Occipital lobe (tissue), 2 donors: ENCODE measurements around the gene HYAL1. TPM values are rescaled to one million over a fixed set of nuclear protein-coding genes. Genes with fewer than 3 reads are reported as not detected.
"Not testable (repeated sequence)": the region's sequence is repeated elsewhere in the genome, so short reads cannot be mapped to it uniquely, and the experiment has no call there.

ENCODE experiments used
- DNase-seq: peaks from one replicate; lab custom pipeline; 2025; lab: John Stamatoyannopoulos, UW
- total RNA-seq: library from RNA; depleted of rRNA; stranded (reverse); fragments of >200 nt; gene quantifications from one replicate; pipeline ENCODE4 v1.2.3, GENCODE V29; 2014

The HYAL1 gene
- total RNA-seq, 1 donor from 2014 or later = 0.16 TPM

DNA sequence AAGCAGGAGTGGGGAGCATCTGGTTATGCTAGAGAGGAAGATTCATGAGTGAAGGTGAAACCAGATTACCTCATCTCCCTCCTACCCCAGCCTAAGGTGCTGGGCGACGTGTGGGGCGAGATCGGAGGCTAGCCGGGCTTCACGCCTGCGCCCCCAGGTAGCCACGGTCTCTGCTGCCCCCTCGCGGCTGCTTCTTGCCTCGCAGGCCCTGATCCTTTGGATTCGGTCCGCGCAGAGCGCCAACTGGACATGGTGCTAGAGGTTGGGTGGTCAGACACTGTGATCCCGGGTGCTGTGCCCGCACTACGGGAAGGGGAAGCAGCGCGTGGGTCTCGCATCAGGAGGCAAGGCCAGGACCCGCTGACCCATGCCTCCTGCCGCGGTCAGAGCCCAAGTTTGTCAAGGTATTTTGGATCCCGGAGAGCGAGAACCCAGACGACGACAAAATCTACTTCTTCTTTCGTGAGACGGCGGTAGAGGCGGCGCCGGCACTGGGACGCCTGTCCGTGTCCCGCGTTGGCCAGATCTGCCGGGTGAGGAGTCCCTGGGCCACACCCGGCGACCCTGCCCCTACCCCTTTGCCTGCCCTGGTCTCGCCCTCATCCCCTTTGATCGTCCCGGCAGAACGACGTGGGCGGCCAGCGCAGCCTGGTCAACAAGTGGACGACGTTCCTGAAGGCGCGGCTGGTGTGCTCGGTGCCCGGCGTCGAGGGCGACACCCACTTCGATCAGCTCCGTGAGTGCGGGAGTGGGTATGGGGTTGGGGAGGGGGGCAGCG, 30.3 kb downstream of the HYAL1 start:
- peak; percentile 70 for DNase-seq

DNA sequence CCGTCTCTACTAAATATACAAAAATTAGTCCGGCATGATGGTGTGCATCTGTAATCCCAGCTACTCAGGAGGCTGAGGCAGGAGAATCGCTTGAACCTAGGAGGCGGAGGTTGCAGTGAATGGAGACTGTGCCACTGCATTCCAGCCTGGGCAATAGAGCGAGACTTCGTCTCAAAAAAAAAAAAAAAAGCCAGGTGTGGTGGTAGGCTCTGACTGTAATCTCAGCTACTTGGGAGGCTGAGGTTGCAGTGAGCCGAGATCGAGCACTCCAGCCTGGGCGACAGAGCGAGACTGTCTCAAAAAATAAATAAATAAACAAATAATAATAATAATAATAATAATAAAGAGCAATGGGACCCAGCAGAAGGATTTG, 30.9 kb downstream of the HYAL1 start:
- DNase-seq = not testable (repeated sequence)

DNA sequence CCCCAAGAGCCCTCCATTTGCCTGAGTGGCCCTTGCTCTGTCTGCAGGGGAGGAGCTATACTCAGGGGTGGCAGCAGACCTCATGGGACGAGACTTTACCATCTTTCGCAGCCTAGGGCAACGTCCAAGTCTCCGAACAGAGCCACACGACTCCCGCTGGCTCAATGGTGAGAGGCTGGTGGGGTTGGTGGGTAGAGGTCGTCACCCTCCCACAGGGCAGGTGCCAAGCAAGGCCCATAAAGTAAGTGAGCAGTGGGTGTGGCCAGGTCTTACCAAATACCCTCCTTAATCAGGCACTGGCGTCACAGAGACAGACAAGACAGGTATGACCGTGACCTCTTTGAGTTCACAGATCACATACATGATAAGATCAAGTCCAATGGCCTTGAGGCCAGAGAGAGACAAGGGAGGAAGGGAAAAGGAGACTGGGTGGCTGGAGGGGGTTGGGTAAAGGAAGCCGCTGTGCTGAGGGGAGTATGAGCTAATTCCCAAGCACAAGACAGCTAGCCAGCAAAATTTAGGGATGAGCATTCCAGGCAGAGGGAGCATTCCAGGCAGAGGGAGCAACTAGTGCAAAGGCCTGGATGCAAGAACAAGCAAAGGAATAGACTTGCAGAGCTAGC, 31.9 kb downstream of the HYAL1 start:
- DNase-seq = no peak

GRCh38 chr3:50270422-50271224, 32.8 kb downstream of the HYAL1 start:
- no peak for DNase-seq

DNA sequence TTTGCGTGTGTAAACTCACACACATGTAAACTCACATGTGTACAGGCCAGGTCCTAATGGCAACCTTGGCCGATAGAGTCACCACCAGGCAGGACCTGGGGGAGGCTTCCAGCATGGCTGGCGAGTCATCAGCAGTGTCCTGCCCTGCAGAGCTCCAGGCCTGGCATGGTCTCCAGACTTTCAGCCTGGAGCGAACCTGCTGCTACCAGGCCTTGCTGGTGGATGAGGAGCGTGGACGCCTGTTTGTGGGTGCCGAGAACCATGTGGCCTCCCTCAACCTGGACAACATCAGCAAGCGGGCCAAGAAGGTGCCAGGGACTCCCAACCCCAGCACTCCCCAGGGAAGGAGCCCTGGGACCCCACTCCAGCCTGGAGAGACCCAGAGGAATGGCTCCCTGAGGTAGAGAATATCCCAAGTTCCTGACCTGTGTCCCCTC, 33.4 kb downstream of the HYAL1 start:
- DNase-seq = no peak

- no peak for DNase-seq
These were observed 33.9 kb downstream of the HYAL1 start for GRCh38 chr3:50269460-50269859.

DNA sequence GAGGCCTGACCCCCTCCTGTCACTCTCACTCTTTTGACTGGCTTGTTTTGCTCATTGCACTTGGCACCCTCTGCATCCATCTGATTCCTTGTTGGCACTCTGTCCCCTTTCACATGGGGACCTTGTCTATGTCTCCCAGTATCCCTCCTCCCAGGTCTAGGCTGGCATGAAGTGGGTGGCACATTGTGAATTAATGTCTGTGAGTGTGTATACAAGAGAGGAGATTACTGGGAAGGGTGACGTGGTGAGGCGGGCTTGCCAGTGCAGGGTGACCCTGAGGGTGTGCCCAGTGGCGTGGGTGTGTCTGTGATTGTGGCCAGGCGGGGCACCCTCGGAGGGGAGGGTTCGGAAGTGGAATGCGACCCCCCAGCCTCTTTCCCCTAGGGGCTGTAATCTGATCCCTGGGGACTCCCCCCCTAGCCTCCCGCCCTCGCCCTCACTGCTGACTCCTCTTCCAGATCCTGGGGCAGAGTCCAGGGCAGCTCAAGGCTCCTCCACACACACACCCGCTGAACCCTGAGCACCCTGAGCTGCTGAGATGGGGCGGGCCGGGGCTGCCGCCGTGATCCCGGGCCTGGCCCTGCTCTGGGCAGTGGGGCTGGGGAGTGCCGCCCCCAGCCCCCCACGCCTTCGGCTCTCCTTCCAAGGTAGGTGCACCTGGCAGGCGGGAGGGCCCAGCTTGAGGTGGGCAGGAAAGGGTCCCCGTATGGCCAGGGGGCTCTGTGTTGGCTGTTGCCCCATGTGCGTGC, 34.5 kb downstream of the HYAL1 start, which contains the start of gene SEMA3B:
SEMA3B (plus strand) TSS at position 445 of the 749 bp plus-strand sequence; CDS start at position 539, 94 bp downstream.
- no peak for DNase-seq

GRCh38 chr3:50268276-50268675, 35.1 kb downstream of the HYAL1 start:
- no peak for DNase-seq

DNA sequence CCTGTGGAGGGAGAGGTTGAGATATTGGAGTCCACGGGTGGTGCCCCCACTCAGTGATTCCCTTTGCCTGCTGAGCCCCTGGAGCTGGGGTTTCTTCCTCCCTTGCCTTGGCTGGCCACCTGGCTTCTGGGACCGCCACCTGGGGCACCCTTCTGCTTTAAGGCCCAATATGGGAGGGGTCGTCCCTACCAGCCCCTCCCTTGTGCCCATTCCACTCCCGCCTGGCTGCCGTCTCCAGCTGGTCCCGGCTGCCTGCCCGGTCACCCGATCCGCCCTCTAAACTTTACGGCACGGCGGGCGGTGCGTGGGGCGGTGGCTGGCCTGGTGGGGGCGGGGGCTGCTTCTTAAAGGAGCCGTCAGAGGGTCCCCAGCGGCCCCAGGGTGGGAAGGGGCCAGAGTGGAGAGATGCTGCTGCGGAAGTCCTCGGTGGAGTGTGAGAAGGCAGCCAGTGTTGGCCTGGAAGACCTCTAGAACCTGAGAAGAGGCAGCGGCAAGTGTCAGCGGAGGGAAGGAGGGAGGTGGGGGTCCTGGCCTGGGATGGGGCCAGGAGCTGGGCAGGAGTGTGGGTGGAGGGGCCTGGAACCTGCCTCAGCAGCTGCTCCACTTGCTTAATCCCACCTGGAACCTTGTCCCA, 36.0 kb downstream of the HYAL1 start:
- no peak for DNase-seq

- no peak for DNase-seq
These were observed 36.5 kb downstream of the HYAL1 start for GRCh38 chr3:50266836-50267235.

GRCh38 chr3:50266017-50266416, 37.4 kb downstream of the HYAL1 start:
- no peak for DNase-seq

GRCh38 chr3:50265571-50265970, 37.8 kb downstream of the HYAL1 start:
- no peak for DNase-seq

DNA sequence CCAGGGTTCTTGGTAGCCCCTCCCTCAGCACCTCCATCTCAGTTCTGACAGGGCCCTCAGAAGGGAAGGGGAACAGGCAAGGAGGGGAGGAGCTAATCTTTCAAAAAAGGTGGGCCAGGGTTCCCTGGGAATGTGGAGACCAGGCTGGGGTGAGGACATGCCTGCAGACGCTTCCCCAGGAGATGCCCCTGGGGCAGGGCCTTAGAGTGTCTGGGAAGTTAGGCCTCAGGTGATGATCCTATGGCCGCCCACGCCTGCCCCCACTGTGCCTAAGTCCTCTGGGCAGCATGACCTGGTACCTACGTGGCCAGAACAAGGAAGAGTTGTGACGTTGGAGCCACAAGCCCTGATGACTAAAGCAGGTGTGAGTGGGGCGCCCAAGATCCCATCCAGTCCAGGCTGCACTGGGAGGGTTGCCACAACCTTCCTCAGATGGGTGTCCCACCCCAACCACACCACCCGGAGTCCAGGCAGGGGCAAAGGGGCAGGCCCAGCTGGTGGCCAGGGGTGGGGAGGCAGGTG, 38.3 kb downstream of the HYAL1 start:
- no peak for DNase-seq

DNA sequence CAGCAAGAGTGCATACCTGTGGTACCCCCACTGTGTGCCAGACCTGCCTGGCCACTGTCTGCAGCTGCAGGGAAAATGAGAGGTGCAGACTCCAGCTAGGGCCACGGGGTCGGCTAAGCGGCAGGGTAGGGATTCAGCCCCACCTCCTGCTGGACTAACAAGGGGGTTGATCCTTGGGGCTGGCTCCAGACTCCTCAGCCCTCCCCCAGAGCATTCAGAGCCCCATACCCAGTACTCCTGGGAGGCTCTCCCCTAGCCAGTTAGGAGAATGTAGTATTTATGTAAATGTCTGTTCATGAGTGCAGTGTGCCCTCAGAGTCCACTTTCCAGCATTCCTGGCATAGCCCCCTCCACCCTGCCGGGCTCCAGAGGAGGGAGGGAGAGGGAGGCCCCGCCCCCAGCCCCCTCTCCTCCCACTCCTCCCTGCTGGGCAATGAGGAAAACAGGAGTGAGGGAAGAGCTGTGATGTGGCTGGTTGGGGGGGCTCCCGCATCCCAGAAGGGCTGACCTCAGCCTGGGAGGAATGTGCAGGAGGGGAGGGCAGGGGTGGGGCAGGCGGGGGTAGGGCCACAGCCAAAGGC, 38.9 kb downstream of the HYAL1 start:
- peak; percentile 81 for DNase-seq

DNA sequence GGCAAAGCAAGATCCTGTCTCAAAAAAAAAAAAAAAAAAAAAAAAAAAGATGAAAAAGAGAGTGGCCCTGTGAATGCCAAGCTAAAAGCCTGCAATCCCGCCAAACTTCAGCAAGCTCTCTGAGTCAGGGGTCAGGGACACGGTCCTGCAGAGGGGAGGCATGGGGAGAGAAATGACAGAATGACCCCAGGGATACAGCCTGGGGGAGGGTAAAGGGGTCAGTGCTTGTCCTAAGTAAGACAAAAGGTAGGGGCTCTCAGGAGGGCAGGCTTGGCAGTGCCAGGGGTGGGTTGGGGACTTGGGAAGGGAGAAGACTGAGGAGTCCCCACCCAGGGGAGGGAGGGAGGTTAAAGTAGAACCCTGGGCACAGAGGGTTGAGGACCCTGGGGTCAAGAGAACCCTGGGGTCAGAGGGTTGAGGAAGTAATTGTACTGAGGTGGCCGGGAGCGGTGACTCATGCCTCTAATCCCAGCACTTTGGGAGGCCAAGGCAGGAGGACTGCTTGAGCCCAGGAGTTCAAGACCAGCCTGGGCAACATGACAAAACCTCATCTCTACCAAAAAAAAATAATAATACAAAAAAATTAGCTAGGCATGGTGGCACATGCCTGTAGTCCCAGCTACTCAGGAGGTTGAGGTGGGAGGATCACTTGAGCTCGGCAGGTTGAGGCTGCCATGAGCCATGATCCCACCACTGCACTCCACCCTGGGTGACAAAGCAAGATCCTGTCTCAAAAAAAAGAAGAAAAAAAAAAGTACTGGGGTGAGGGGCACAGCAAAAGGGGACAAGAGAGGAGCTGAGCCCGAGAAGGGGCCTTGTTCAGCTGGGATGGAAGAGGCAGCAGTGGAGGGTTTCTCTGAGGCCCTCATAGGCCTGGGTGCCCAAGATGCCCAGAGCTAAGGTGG, 39.6 kb downstream of the HYAL1 start:
- no peak for DNase-seq

DNA sequence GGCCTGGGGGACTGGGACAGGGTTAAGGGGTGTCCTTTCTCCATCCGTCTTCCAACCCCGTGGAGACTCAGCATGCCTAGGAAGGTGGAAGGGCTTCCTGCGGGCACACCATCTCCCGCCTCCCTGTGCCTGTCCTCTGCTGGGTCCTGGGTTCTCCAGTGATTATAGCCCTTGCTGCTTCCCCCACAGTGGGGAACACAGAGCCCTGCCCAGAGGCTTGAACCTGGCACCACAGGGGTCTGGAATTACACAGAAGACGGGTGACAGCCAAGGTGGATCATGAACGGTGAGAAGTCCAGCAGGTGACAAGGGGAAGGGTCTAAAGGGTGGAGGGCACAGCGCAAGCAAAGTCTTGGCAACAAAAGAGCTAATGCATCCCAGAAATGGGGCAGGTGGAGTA, 40.6 kb downstream of the HYAL1 start:
- no peak for DNase-seq

DNA sequence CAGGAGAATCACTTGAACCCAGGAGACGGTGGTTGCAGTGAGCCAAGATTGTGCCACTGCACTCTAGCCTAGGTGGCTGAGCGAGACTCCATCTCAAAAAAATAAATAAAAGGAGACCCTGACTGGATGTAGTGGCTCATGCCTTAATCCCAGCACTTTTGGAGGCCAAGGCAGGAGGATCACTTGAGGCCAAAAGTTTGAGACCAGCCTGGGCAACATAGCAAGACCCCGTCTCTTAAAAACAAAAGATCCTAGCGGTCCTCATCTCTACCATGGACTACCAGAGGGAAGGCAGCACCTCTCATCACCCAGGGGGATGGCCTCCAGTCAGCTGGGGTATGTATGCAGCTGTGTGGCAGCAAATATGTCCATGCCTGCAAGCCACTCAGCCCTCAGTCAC, 41.2 kb downstream of the HYAL1 start:
- not testable (repeated sequence) for DNase-seq

DNA sequence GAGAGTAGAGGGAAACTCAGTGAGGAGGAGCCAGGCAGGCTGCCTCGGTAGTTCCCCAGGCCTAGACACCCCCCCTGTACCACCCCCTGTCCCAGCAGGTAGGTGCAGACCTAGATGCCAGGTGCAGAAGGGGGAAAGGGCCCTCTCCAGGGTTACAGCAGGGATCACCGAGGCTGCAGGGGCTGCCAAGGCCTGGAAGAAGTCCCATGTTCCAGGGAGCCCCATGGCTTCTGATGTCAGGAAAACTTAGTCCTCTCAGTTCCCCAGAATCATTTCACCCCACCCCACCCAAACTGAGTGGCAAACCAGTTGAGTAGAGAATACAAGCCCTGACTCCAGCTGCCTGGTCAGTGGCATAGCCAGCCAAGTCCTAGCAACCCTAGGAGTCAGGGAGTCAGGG, 41.9 kb downstream of the HYAL1 start:
- no peak for DNase-seq

DNA sequence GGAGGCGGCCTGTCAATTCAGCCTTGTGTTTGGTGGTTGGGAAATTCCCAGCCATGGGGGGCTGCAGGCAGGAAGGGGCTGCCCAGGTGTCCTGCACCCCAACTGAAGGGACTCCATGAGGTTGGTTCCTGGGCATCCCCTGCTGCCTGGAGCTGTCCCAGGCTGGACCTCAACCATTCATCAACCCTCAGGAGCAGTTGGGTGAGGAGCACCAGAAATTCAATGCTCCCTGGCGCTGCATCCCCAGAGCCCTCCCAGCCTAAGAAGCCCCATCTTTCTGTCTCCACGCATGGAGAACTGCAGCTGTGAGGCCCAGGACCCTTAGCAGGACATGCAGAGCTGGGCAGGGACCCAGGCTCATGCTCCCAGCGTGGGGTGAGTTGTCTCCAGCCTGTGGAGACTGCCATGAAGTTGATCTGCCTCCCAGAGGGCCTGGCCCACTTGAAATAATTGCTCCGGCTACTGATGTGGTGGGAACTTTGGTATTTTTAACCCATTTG, 42.4 kb downstream of the HYAL1 start:
- DNase-seq = no peak
